GM12875 (cell line): ENCODE results near the gene MAG.

ENCODE experiments used
- H3K4me3 ChIP-seq: one replicate; pipeline ENCODE4 v1.5.1; 2011; ENCODE audit warnings: low read depth, low read length, control low read depth
- CTCF ChIP-seq: IDR thresholded peaks from 2 replicates; pipeline ENCODE4 v1.5.1; 2011; ENCODE audit warnings: low read depth, mild to moderate bottlenecking, control low read depth, inconsistent platforms, low read length, moderate library complexity, borderline replicate concordance; ENCODE audit not compliant: insufficient read depth

The MAG gene

GRCh38 chr19:35288331-35288730 is 3.6 kb upstream of the MAG start:
- no peak for TF ChIP-seq CTCF

GRCh38 chr19:35288906-35289305 is 3.1 kb upstream of the MAG start:
- H3K4me3 ChIP-seq = no peak overlapping the region
- TF ChIP-seq CTCF = no peak

More at GRCh38 chr19:35288331-35288730, 3.6 kb upstream of the MAG start:
- no peak overlapping the region for H3K4me3 ChIP-seq

- no peak overlapping the region for H3K4me3 ChIP-seq
- no peak for TF ChIP-seq CTCF
Measured at GRCh38 chr19:35290381-35291127, 1.4 kb upstream of the MAG start.

GRCh38 chr19:35291259-35291658 is 702 bp upstream of the MAG start:
- no peak overlapping the region for H3K4me3 ChIP-seq
- TF ChIP-seq CTCF = no peak

- no peak overlapping the region for H3K4me3 ChIP-seq
- no peak for TF ChIP-seq CTCF
Measured at GRCh38 chr19:35292421-35293362, 731 bp downstream of the MAG start.

GRCh38 chr19:35293363-35293739 is 1.4 kb downstream of the MAG start:
- no peak overlapping the region for H3K4me3 ChIP-seq
- no peak for TF ChIP-seq CTCF
